NCI-H128 (cell line): ENCODE data around the gene DNAH14.
"Not testable (repeated sequence)": the region's sequence is repeated elsewhere in the genome, so short reads cannot be mapped to it uniquely, and the experiment has no call there.

Source experiments
- DNase-seq: peaks from one replicate; lab custom pipeline; 2025; ENCODE audit not compliant: unreplicated experiment; lab: John Stamatoyannopoulos, UW

DNAH14 gene

GRCh38 chr1:225146478-225146877 lies 217.0 kb downstream of the DNAH14 start:
- DNase-seq, result no peak

GRCh38 chr1:225147791-225148190 lies 218.3 kb downstream of the DNAH14 start:
- not testable (repeated sequence) for DNase-seq

GRCh38 chr1:225152061-225152460 lies 222.6 kb downstream of the DNAH14 start:
- no peak for DNase-seq

- no peak for DNase-seq
These were observed 226.1 kb downstream of the DNAH14 start for GRCh38 chr1:225155555-225155954.

- DNase-seq, result no peak
These were observed 226.8 kb downstream of the DNAH14 start for GRCh38 chr1:225156254-225156653.

- DNase-seq, result no peak
These were observed 228.8 kb downstream of the DNAH14 start for GRCh38 chr1:225158291-225158690.

- no peak for DNase-seq
These were observed 230.3 kb downstream of the DNAH14 start for GRCh38 chr1:225159793-225160192.

GRCh38 chr1:225177409-225177808 lies 247.9 kb downstream of the DNAH14 start:
- not testable (repeated sequence) for DNase-seq

- DNase-seq, result no peak
These were observed 250.2 kb downstream of the DNAH14 start for GRCh38 chr1:225179686-225180085.

- DNase-seq, result no peak
These were observed 253.2 kb downstream of the DNAH14 start for GRCh38 chr1:225182716-225183115.

- DNase-seq, result no peak
These were observed 261.8 kb downstream of the DNAH14 start for GRCh38 chr1:225191199-225191753.

GRCh38 chr1:225201447-225201846 lies 272.0 kb downstream of the DNAH14 start:
- DNase-seq, result no peak

- no peak for DNase-seq
These were observed 278.3 kb downstream of the DNAH14 start for GRCh38 chr1:225207791-225208190.

GRCh38 chr1:225209153-225209552 lies 279.7 kb downstream of the DNAH14 start:
- no peak for DNase-seq

- not testable (repeated sequence) for DNase-seq
These were observed 280.7 kb downstream of the DNAH14 start for GRCh38 chr1:225210180-225210579.

- not testable (repeated sequence) for DNase-seq
These were observed 282.4 kb downstream of the DNAH14 start for GRCh38 chr1:225211694-225212442.

GRCh38 chr1:225224287-225224686 lies 294.8 kb downstream of the DNAH14 start:
- no peak for DNase-seq

- DNase-seq, result no peak
These were observed 296.2 kb downstream of the DNAH14 start for GRCh38 chr1:225225681-225226080.

GRCh38 chr1:225228871-225229303 lies 299.4 kb downstream of the DNAH14 start:
- DNase-seq, result no peak

- not testable (repeated sequence) for DNase-seq
These were observed 300.0 kb downstream of the DNAH14 start for GRCh38 chr1:225229429-225229828.

GRCh38 chr1:225230483-225230882 lies 301.0 kb downstream of the DNAH14 start:
- DNase-seq, result no peak

GRCh38 chr1:225232930-225233329 lies 303.5 kb downstream of the DNAH14 start:
- DNase-seq, result not testable (repeated sequence)

GRCh38 chr1:225242611-225243010 lies 313.1 kb downstream of the DNAH14 start:
- DNase-seq, result no peak
